HepG2 (cell line): ENCODE measurements around the gene CDC42BPG. TPM values are rescaled to one million over a fixed set of nuclear protein-coding genes. Genes with fewer than 3 reads are reported as not detected.

Experiments used
- CBX2 ChIP-seq, 2 experiments: fragments of 200-600 bp in 1 of 2; sonication (generic); formaldehyde crosslinking in 1 of 2; IDR thresholded peaks; 2 replicates each; pipeline versions ENCODE4 v1.7.0 to v1.8.1; 2018 to 2022; ENCODE audit warnings: low read depth in 2 of 2, low read length in 1 of 2, mild to moderate bottlenecking in 1 of 2, missing genetic modification reagents in 1 of 2
- EHMT2 ChIP-seq: fragments of 200-600 bp; sonication (generic); IDR thresholded peaks from 2 replicates; pipeline ENCODE4 v1.7.0; 2017; ENCODE audit warnings: antibody characterized with exemption, low read depth, low read length, borderline replicate concordance
- ELF1 ChIP-seq: sonication (generic); formaldehyde crosslinking; IDR thresholded peaks from 2 replicates; pipeline ENCODE4 v1.4.0; 2020; ENCODE audit warnings: missing genetic modification reagents
- FOSL2 ChIP-seq: sonication (generic); formaldehyde crosslinking; IDR thresholded peaks from 2 replicates; pipeline ENCODE4 v1.4.0; 2020; ENCODE audit warnings: missing genetic modification reagents
- GATAD1 ChIP-seq: IDR thresholded peaks from 2 replicates; pipeline ENCODE4 v1.6.1; 2016; ENCODE audit warnings: missing genetic modification reagents, missing compliant biosample characterization
- KLF9 ChIP-seq: IDR thresholded peaks from 2 replicates; pipeline ENCODE4 v1.6.1; 2016; ENCODE audit warnings: low read depth
- LCORL ChIP-seq, 2 experiments: fragments of 450-650 bp in 1 of 2; sonication (generic) in 1 of 2; formaldehyde crosslinking in 1 of 2; IDR thresholded peaks; 2 replicates each; pipeline versions ENCODE4 v1.5.0 to v1.6.1; 2017 to 2020; ENCODE audit warnings: antibody characterized with exemption in 1 of 2, missing genetic modification reagents in 1 of 2
- NFYC ChIP-seq: IDR thresholded peaks from 2 replicates; pipeline ENCODE4 v1.6.1; 2016; ENCODE audit warnings: missing genetic modification reagents, missing compliant biosample characterization
- RXRB ChIP-seq: IDR thresholded peaks from 2 replicates; pipeline ENCODE4 v1.6.1; 2016; ENCODE audit warnings: borderline replicate concordance, missing genetic modification reagents, missing compliant biosample characterization
- SATB2 ChIP-seq: sonication (generic); formaldehyde crosslinking; IDR thresholded peaks from 2 replicates; pipeline ENCODE4 v1.5.0; 2020; ENCODE audit warnings: missing genetic modification reagents
- ZNF160 ChIP-seq: sonication (generic); formaldehyde crosslinking; IDR thresholded peaks from 2 replicates; pipeline ENCODE4 v1.8.0; 2022; ENCODE audit warnings: mild to moderate bottlenecking, inconsistent platforms, missing genetic modification reagents
- ZNF3 ChIP-seq: IDR thresholded peaks from 2 replicates; pipeline ENCODE4 v1.7.0; 2017; ENCODE audit warnings: inconsistent platforms
- ZNF564 ChIP-seq: sonication (generic); formaldehyde crosslinking; IDR thresholded peaks from 2 replicates; pipeline ENCODE4 v1.8.1; 2023; ENCODE audit warnings: mild to moderate bottlenecking, missing genetic modification reagents
- ZNF569 ChIP-seq: sonication (generic); formaldehyde crosslinking; IDR thresholded peaks from 2 replicates; pipeline ENCODE4 v1.5.0; 2020; ENCODE audit warnings: mild to moderate bottlenecking, missing genetic modification reagents, moderate library complexity, borderline replicate concordance
- ZNF644 ChIP-seq: IDR thresholded peaks from 2 replicates; pipeline ENCODE4 v1.6.1; 2016; ENCODE audit warnings: low read depth
- ZNF713 ChIP-seq: sonication (generic); formaldehyde crosslinking; IDR thresholded peaks from 2 replicates; pipeline ENCODE4 v1.4.0; 2020; ENCODE audit warnings: mild to moderate bottlenecking, missing genetic modification reagents
- ZNF768 ChIP-seq: sonication (generic); formaldehyde crosslinking; IDR thresholded peaks from 2 replicates; pipeline ENCODE4 v1.4.0; 2020; ENCODE audit warnings: missing genetic modification reagents
- ZNF777 ChIP-seq: sonication (generic); formaldehyde crosslinking; IDR thresholded peaks from 2 replicates; pipeline ENCODE4 v1.4.0; 2020; ENCODE audit warnings: missing genetic modification reagents
- polyA plus RNA-seq, 8 experiments: library from polyadenylated mRNA; depleted of rRNA in 3 of 8; stranded (reverse) in 7 of 8; unstranded in 1 of 8; fragments of >200 nt; fragmentation: Illumina TruSeq in 4 of 8; extraction: Trizol in 4 of 8; gene quantifications; 2 replicates each; pipeline versions ENCODE4 v1.2.1 to v1.2.3, GENCODE V29; 2011 to 2016; ENCODE audit warnings: low read depth in 4 of 8, missing spikeins in 1 of 8, mixed read lengths in 1 of 8; ENCODE audit not compliant: insufficient read depth in 1 of 8
- total RNA-seq, 5 experiments: library from RNA; depleted of rRNA; stranded (reverse); fragments of >200 nt; fragmentation: Illumina TruSeq; extraction: Trizol; gene quantifications; 2 replicates each; pipeline ENCODE4 v1.2.3, GENCODE V29; 2016; ENCODE audit warnings: low read depth in 1 of 5
- TF ChIP-seq, protein P1 (sequence below): IDR thresholded peaks from 2 replicates; pipeline ENCODE4 v1.6.1; 2012; ENCODE audit warnings: low read depth, low read length, improper control_type of control experiment
- TF ChIP-seq, protein P2 (sequence below): sonication (generic); formaldehyde crosslinking; IDR thresholded peaks from 2 replicates; pipeline ENCODE4 v1.8.1; 2023; ENCODE audit warnings: mild to moderate bottlenecking, missing genetic modification reagents
- TF ChIP-seq, protein P3 (sequence below): sonication (generic); formaldehyde crosslinking; IDR thresholded peaks from 2 replicates; pipeline ENCODE4 v1.5.0; 2020; ENCODE audit warnings: missing genetic modification reagents
- TF ChIP-seq, protein P4 (sequence below): sonication (generic); formaldehyde crosslinking; IDR thresholded peaks from 2 replicates; pipeline ENCODE4; 2020; ENCODE audit warnings: missing genetic modification reagents, mild to moderate bottlenecking, borderline replicate concordance
- TF ChIP-seq, protein P5 (sequence below): sonication (generic); formaldehyde crosslinking; IDR thresholded peaks from 2 replicates; pipeline ENCODE4 v1.4.0; 2020; ENCODE audit warnings: missing genetic modification reagents

Gene CDC42BPG
- total and polyA plus RNA-seq, 2 of the 13 experiments (the other 11 are each of a cell fraction or from before 2014, with no cell fraction given), result 0.55 to 1.4 TPM

DNA sequence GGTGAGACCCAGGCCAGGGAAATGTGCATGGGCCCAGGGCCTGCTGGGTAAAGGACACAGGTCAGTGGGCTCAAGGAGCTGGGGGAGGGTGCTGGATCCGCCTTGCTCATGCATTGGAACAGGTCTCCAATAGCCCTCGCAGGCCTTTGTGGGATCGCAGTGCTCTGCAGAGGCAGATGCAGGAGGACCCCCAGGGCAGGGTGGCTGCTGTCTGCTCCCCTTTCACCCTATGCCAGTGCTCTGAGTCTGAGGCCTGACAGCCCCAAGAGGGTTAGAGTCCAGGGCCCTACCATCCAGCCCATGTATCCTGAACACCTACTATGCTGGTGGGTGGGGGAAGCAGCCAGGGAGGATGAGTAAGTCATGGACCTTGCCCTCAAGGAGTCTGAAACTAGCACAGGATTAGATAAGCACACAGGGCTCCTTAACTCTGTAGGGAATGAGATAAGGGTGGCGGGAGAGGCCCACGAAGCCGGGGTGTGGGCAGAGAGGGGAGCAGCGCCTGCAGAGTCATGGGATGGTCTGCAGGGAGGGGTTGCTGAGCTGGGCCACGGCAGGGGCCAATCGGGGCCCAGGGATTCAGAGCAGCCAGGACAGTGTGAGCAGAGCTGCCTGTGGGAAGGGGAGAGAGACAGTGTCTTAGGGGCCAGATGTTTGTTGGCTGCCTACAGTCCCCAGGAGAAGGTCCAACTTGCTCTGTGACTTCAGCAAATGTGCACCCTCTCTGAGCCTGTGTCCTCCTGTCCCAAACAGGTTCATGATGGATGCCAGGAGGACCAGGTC lies 44.5 kb upstream of the CDC42BPG start (continued):
- TF ChIP-seq, protein P1, sequence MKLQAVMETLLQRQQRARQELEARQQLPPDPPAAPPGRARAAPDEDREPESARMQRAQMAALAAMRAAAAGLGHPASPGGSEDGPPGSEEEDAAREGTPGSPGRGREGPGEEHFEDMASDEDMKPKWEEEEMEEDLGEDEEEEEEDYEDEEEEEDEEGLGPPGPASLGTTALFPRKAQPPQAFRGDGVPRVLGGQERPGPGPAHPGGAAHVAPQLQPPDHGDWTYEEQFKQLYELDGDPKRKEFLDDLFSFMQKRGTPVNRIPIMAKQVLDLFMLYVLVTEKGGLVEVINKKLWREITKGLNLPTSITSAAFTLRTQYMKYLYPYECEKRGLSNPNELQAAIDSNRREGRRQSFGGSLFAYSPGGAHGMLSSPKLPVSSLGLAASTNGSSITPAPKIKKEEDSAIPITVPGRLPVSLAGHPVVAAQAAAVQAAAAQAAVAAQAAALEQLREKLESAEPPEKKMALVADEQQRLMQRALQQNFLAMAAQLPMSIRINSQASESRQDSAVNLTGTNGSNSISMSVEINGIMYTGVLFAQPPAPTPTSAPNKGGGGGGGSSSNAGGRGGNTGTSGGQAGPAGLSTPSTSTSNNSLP, result no peak
- TF ChIP-seq EHMT2 (no peak), LCORL (IDR thresholded peaks at IDR 0.05) (no peak), LCORL (CRISPR knock-in tag; IDR thresholded peaks at IDR 0.05) (peak; percentile 28; the same call in 1 of the 2 replicates), ZNF768 (peak; percentile 98), KLF9 (no peak), SATB2 (no peak), FOSL2 (CRISPR knock-in tag) (peak; percentile 78), ZNF569 (CRISPR knock-in tag) (no peak), GATAD1 (CRISPR knock-in tag) (0 out of 2 replicates have a peak, but pooled peaks have one; percentile 2), NFYC (CRISPR knock-in tag) (0 out of 2 replicates have a peak, but pooled peaks have one; percentile 17), RXRB (CRISPR knock-in tag) (no peak), ZNF713 (CRISPR knock-in tag) (no peak), ZNF564 (peak; percentile 52; the same call in 1 of the 2 replicates), ZNF3 (CRISPR knock-in tag) (no peak), ELF1 (CRISPR knock-in tag) (no peak), ZNF160 (CRISPR knock-in tag) (no peak), ZNF644 (CRISPR knock-in tag) (no peak), CBX2 (IDR thresholded peaks at IDR 0.05; ENCODE audit: low read depth, low read length) (no peak), CBX2 (CRISPR knock-in tag; IDR thresholded peaks at IDR 0.05; ENCODE audit: low read depth) (no peak), ZNF777 (CRISPR knock-in tag) (no peak)
- TF ChIP-seq, protein P2, sequence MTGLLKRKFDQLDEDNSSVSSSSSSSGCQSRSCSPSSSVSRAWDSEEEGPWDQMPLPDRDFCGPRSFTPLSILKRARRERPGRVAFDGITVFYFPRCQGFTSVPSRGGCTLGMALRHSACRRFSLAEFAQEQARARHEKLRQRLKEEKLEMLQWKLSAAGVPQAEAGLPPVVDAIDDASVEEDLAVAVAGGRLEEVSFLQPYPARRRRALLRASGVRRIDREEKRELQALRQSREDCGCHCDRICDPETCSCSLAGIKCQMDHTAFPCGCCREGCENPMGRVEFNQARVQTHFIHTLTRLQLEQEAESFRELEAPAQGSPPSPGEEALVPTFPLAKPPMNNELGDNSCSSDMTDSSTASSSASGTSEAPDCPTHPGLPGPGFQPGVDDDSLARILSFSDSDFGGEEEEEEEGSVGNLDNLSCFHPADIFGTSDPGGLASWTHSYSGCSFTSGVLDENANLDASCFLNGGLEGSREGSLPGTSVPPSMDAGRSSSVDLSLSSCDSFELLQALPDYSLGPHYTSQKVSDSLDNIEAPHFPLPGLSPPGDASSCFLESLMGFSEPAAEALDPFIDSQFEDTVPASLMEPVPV (CRISPR knock-in tag), result no peak
- TF ChIP-seq, protein P3, sequence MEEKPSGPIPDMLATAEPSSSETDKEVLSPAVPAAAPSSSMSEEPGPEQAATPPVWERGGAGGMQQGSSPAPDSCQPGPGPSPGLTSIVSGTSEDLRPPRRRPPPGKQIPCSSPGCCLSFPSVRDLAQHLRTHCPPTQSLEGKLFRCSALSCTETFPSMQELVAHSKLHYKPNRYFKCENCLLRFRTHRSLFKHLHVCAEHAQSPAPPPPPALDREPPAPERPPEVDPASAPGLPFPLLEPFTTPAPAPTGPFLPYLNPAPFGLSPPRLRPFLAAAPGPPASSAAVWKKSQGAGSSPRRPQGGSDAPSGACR (CRISPR knock-in tag), result 0 out of 2 replicates have a peak, but pooled peaks have one; percentile 21
- TF ChIP-seq, protein P4, sequence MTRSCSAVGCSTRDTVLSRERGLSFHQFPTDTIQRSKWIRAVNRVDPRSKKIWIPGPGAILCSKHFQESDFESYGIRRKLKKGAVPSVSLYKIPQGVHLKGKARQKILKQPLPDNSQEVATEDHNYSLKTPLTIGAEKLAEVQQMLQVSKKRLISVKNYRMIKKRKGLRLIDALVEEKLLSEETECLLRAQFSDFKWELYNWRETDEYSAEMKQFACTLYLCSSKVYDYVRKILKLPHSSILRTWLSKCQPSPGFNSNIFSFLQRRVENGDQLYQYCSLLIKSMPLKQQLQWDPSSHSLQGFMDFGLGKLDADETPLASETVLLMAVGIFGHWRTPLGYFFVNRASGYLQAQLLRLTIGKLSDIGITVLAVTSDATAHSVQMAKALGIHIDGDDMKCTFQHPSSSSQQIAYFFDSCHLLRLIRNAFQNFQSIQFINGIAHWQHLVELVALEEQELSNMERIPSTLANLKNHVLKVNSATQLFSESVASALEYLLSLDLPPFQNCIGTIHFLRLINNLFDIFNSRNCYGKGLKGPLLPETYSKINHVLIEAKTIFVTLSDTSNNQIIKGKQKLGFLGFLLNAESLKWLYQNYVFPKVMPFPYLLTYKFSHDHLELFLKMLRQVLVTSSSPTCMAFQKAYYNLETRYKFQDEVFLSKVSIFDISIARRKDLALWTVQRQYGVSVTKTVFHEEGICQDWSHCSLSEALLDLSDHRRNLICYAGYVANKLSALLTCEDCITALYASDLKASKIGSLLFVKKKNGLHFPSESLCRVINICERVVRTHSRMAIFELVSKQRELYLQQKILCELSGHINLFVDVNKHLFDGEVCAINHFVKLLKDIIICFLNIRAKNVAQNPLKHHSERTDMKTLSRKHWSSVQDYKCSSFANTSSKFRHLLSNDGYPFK (CRISPR knock-in tag), result no peak
- TF ChIP-seq, protein P5, sequence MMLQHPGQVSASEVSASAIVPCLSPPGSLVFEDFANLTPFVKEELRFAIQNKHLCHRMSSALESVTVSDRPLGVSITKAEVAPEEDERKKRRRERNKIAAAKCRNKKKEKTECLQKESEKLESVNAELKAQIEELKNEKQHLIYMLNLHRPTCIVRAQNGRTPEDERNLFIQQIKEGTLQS (CRISPR knock-in tag), result no peak
